Endothelial cell of umbilical vein (primary cell): Measurements from ENCODE around the gene PTPRD. TPM values are rescaled to one million over a fixed set of nuclear protein-coding genes. Genes with fewer than 3 reads are reported as not detected.

ENCODE experiments used
- BruUV-seq: library from RNA; stranded (reverse); fragments of 400-500 nt; replicated peaks from 2 replicates; lab custom pipeline; 2021; lab: Mats Ljungman, UMichigan
- CTCF ChIA-PET: fragments of 300-600, 350-600 bp; sonication (Branson Sonifier 250); formaldehyde crosslinking; loops from one replicate; lab custom pipeline; 2021; ENCODE audit warnings: antibody characterized with exemption, inconsistent platforms; lab: Charles Lee
- POLR2A ChIA-PET: fragments of 300-600, 350-600 bp; sonication (Branson Sonifier 250); formaldehyde crosslinking; loops from one replicate; lab custom pipeline; 2021; ENCODE audit warnings: antibody characterized with exemption, inconsistent platforms; lab: Charles Lee
- DNase-seq: peaks from one replicate; pipeline ENCODE4 v3.0.0-alpha.2; 2011; ENCODE audit warnings: low read depth, low spot score
- FAIRE-seq: peaks from 2 replicates; lab custom pipeline; 2011; peaks lifted over from hg19 to GRCh38; lab: Jason Lieb, UNC
- H2AFZ ChIP-seq: 2 replicates; pipeline ENCODE4 v1.6.0; 2012; ENCODE audit warnings: low read depth, low read length, control low read depth, inconsistent platforms
- H3K27ac ChIP-seq: 2 replicates; pipeline ENCODE4 v1.5.1; 2011; ENCODE audit warnings: low read depth, mild to moderate bottlenecking, control low read depth, low read length, moderate library complexity; ENCODE audit not compliant: insufficient read depth
- H3K27me3 ChIP-seq, 2 experiments: 2 replicates each; pipeline versions ENCODE4 v1.6.0 to v1.6.1; 2011; ENCODE audit warnings: low read length in 2 of 2, mixed read lengths in 1 of 2; ENCODE audit not compliant: control insufficient read depth in 2 of 2, insufficient read depth in 2 of 2
- H3K36me3 ChIP-seq, 2 experiments: 2 replicates in 1 of 2; 3 replicates in 1 of 2; pipeline ENCODE4 v1.5.1; 2011; ENCODE audit warnings: low read length in 2 of 2, mild to moderate bottlenecking in 1 of 2, moderate library complexity in 1 of 2; ENCODE audit not compliant: control insufficient read depth in 2 of 2, insufficient read depth in 2 of 2; ENCODE audit errors: extremely low read depth in 1 of 2
- H3K4me1 ChIP-seq: 3 replicates; pipeline ENCODE4 v1.5.1; 2011; ENCODE audit warnings: mild to moderate bottlenecking, low read length; ENCODE audit not compliant: control insufficient read depth, insufficient read depth; ENCODE audit errors: extremely low read depth
- H3K4me2 ChIP-seq: 2 replicates; pipeline ENCODE4 v1.6.1; 2011; ENCODE audit warnings: low read length, control low read depth, mixed read lengths; ENCODE audit not compliant: insufficient read depth
- H3K4me3 ChIP-seq, 3 experiments: fragments of 200-600 bp in 1 of 3; sonication (generic), shearing (Covaris generic) in 1 of 3; replicated peaks in 1 of 3; 2 replicates each; pipeline ENCODE4 v1.5.1; 2011 to 2016; ENCODE audit warnings: control low read depth in 3 of 3, low read length in 3 of 3, mild to moderate bottlenecking in 2 of 3, inconsistent platforms in 1 of 3, low read depth in 1 of 3, moderate library complexity in 1 of 3; ENCODE audit not compliant: insufficient read depth in 1 of 3
- H3K79me2 ChIP-seq: 2 replicates; pipeline ENCODE4 v1.6.0; 2012; ENCODE audit warnings: low read length, inconsistent platforms; ENCODE audit not compliant: control insufficient read depth, insufficient read depth
- H3K9ac ChIP-seq: replicated peaks from 2 replicates; pipeline ENCODE3; 2011; ENCODE audit warnings: low read length, control low read depth; ENCODE audit not compliant: insufficient read depth; ENCODE audit errors: extremely low read depth
- H3K9me1 ChIP-seq: replicated peaks from 3 replicates; pipeline ENCODE4 v1.6.0; 2011; ENCODE audit warnings: mild to moderate bottlenecking, low read length; ENCODE audit not compliant: control insufficient read depth, insufficient read depth; ENCODE audit errors: extremely low read depth
- H3K9me3 ChIP-seq: replicated peaks from 2 replicates; pipeline ENCODE4 v1.5.1; 2012; ENCODE audit warnings: low read length, inconsistent platforms; ENCODE audit not compliant: control insufficient read depth, insufficient read depth
- H4K20me1 ChIP-seq: replicated peaks from 2 replicates; pipeline ENCODE3; 2011; ENCODE audit warnings: mild to moderate bottlenecking, low read length; ENCODE audit not compliant: control insufficient read depth, insufficient read depth; ENCODE audit errors: extremely low read depth
- EZH2 ChIP-seq: IDR thresholded peaks from 2 replicates; pipeline ENCODE4 v1.6.1; 2012; ENCODE audit warnings: borderline replicate concordance, low read depth, mild to moderate bottlenecking, moderate library complexity, low read length, inconsistent platforms; ENCODE audit not compliant: severe bottlenecking
- dilution Hi-C: fragments of 300-500 bp; cut with MboI; formaldehyde crosslinking; loops from one replicate; pipeline ENCODE4 v1.15.0; 2019; ENCODE audit warnings: low sequenced_read_pairs; ENCODE audit not compliant: extremely low pct_ligation_motif_present
- intact Hi-C: fragments of 100-400 bp; cut with micrococcal nuclease; formaldehyde crosslinking; loops from one replicate; pipeline ENCODE4 v1.10.0; 2022
- polyA plus RNA-seq, 4 experiments: library from polyadenylated mRNA; depleted of rRNA in 3 of 4; stranded (reverse) in 3 of 4; unstranded in 1 of 4; fragments of >200 nt; gene quantifications; 2 replicates each; pipeline versions ENCODE4 v1.2.1 to v1.2.3, GENCODE V29; 2011 to 2012; ENCODE audit warnings: missing spikeins in 1 of 4
- total RNA-seq: library from RNA; stranded (reverse); gene quantifications from 2 replicates; pipeline ENCODE4 v1.2.3, GENCODE V29; 2021
- TF ChIP-seq, protein P1 (sequence below), 2 donors: IDR thresholded peaks; 1 replicate in 1 of 2; 2 replicates in 1 of 2; pipeline ENCODE4 v1.5.1; 2011; ENCODE audit warnings: low read length in 2 of 2, mild to moderate bottlenecking in 2 of 2, moderate library complexity in 2 of 2, control low read depth in 1 of 2, inconsistent platforms in 1 of 2, low read depth in 1 of 2; ENCODE audit not compliant: insufficient read depth in 1 of 2; ENCODE audit errors: extremely low read depth in 1 of 2

Gene PTPRD
- total and polyA plus RNA-seq, 2 donors (not counting 3 experiments of a cell fraction or from before 2014, with no cell fraction given): 5.5 to 5.7 TPM

DNA sequence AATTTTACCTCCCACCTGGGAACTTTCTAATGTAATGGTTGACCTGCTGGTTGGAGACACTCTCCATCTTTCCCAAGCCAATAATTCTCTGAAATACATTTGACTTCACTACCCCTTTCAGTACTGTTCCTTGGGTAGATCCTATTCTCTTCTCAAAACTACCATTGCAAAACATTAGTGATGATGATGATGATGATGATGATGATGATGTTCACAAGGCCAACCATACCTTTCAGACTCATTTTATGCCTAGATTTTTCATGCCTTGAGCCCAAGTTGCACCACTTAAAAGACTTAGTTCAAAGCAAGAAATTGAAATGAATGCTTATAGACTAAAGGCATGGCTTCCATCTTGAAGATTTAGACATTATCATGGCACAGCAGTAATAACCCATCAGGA lies 1672.2 kb downstream of the PTPRD start:
- Histone ChIP-seq H3K4me3 (no peak overlapping the region), H3K27me3 (no peaks in the 10 kb centered on the region), H3K36me3 (no peaks in the 10 kb centered on the region), H2AFZ (no peak overlapping the region), H3K9me3 (no peaks in the 10 kb centered on the region), H3K9me1 (no peaks in the 10 kb centered on the region), H3K4me2 (no peak overlapping the region), H3K27ac (no peak overlapping the region), H3K4me1 (no peaks in the 10 kb centered on the region), H4K20me1 (no peaks in the 10 kb centered on the region), H3K79me2 (no peaks in the 10 kb centered on the region), H3K9ac (no peak overlapping the region)
- intact Hi-C loops (no loop called here), dilution Hi-C loops (no loop called here)
- no peak for DNase-seq
- FAIRE-seq: no peak
- TF ChIP-seq, protein P1, sequence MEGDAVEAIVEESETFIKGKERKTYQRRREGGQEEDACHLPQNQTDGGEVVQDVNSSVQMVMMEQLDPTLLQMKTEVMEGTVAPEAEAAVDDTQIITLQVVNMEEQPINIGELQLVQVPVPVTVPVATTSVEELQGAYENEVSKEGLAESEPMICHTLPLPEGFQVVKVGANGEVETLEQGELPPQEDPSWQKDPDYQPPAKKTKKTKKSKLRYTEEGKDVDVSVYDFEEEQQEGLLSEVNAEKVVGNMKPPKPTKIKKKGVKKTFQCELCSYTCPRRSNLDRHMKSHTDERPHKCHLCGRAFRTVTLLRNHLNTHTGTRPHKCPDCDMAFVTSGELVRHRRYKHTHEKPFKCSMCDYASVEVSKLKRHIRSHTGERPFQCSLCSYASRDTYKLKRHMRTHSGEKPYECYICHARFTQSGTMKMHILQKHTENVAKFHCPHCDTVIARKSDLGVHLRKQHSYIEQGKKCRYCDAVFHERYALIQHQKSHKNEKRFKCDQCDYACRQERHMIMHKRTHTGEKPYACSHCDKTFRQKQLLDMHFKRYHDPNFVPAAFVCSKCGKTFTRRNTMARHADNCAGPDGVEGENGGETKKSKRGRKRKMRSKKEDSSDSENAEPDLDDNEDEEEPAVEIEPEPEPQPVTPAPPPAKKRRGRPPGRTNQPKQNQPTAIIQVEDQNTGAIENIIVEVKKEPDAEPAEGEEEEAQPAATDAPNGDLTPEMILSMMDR (IDR thresholded peaks at IDR 0.05; ENCODE audit: extremely low read depth in 1 of 2, insufficient read depth in 1 of 2, low read depth in 1 of 2, low read length in 2 of 2): no peak
- ChIA-PET POLR2A (no interaction called here), CTCF (no interaction called here)
- BruUV-seq: no TSS peak

GRCh38 chr9:8926461-8926860 lies 1686.3 kb downstream of the PTPRD start:
- Histone ChIP-seq H3K9ac (no peak overlapping the region), H3K9me3 (no peaks in the 10 kb centered on the region), H3K4me1 (no peaks in the 10 kb centered on the region), H2AFZ (no peak overlapping the region), H3K9me1 (no peaks in the 10 kb centered on the region), H3K27ac (no peak overlapping the region), H3K4me3 (no peak overlapping the region), H4K20me1 (no peaks in the 10 kb centered on the region), H3K79me2 (no peaks in the 10 kb centered on the region), H3K27me3 (no peaks in the 10 kb centered on the region), H3K4me2 (no peak overlapping the region), H3K36me3 (no peaks in the 10 kb centered on the region)
- ChIA-PET CTCF (no interaction called here), POLR2A (no interaction called here)
- dilution Hi-C loops: no loop called here
- intact Hi-C loops: no loop called here
- BruUV-seq: no TSS peak
- DNase-seq: no peak
- no peak for TF ChIP-seq EZH2
- no peak for FAIRE-seq
